AG04450 (cell line): ENCODE measurements around the gene CRIM1. TPM values are rescaled to one million over a fixed set of nuclear protein-coding genes. Genes with fewer than 3 reads are reported as not detected.

Source experiments
- CTCF ChIA-PET: fragments of 300-600, 350-600 bp; formaldehyde crosslinking; extraction: SDS; loops from one replicate; lab custom pipeline; 2022; ENCODE audit warnings: antibody characterized with exemption, inconsistent platforms; lab: Charles Lee
- POLR2A ChIA-PET: fragments of 350-600 bp; formaldehyde crosslinking; extraction: SDS; loops from one replicate; lab custom pipeline; 2021; ENCODE audit warnings: antibody characterized with exemption, inconsistent platforms; lab: Yijun Ruan, JAX
- DNase-seq: peaks from one replicate; pipeline ENCODE4 v3.0.0-alpha.2; 2011; ENCODE audit warnings: low read depth, low spot score
- H3K27ac ChIP-seq: one replicate; pipeline ENCODE4 v1.5.1; 2012; ENCODE audit warnings: low read depth, low read length, control low read depth
- H3K27me3 ChIP-seq: one replicate; pipeline ENCODE4 v1.6.0; 2012; ENCODE audit warnings: low read length; ENCODE audit not compliant: control insufficient read depth, insufficient read depth
- H3K4me3 ChIP-seq: 2 replicates; pipeline ENCODE4 v1.5.1; 2011; ENCODE audit warnings: mild to moderate bottlenecking, low read depth, low read length, control low read depth
- H3K9me3 ChIP-seq: 2 replicates; pipeline ENCODE4 v1.5.1; 2012; ENCODE audit warnings: low read length; ENCODE audit not compliant: control insufficient read depth, insufficient read depth
- CTCF ChIP-seq: IDR thresholded peaks from 2 replicates; pipeline ENCODE4 v1.5.1; 2011; ENCODE audit warnings: low read depth, low read length, control low read depth, inconsistent platforms
- polyA plus RNA-seq: library from polyadenylated mRNA; depleted of rRNA; stranded (reverse); fragments of >200 nt; gene quantifications from 2 replicates; pipeline ENCODE4 v1.2.3, GENCODE V29; 2011

Gene CRIM1
- polyA plus RNA-seq, 1 experiment, result 142 TPM

GRCh38 chr2:36569267-36569856 is 213.8 kb downstream of the CRIM1 start:
- TF ChIP-seq CTCF, result no peak
- Histone ChIP-seq H3K27ac (peak overlapping the region; percentile 23), H3K4me3 (no peak overlapping the region; the same call in 1 of the 2 replicates), H3K9me3 (no peaks in the 10 kb centered on the region), H3K27me3 (no peaks in the 10 kb centered on the region)
- POLR2A ChIA-PET, result no interaction called here
- DNase-seq, result no peak
- CTCF ChIA-PET, result interaction anchor here (0.6 to 2.8 kb wide), 7 partner anchors 16 to 271 kb away, joined by 3 to 15 read pairs (median 4); no protein-coding TSS in a partner anchor

- CTCF ChIA-PET, result interaction anchor here (2.8 kb wide), 1 partner anchor 94 kb away, joined by 15 read pairs; no protein-coding TSS in a partner anchor
- no peak overlapping the region for H3K27ac ChIP-seq
- no peak overlapping the region for H3K4me3 ChIP-seq
- H3K27me3 ChIP-seq, result no peaks in the 10 kb centered on the region
- TF ChIP-seq CTCF, result no peak
- POLR2A ChIA-PET, result no interaction called here
- H3K9me3 ChIP-seq, result no peaks in the 10 kb centered on the region
- no peak for DNase-seq
Measured at GRCh38 chr2:36570416-36570815, 214.8 kb downstream of the CRIM1 start.

GRCh38 chr2:36572054-36572718 is 216.6 kb downstream of the CRIM1 start:
- POLR2A ChIA-PET, result no interaction called here
- Histone ChIP-seq H3K27ac (no peak overlapping the region), H3K27me3 (no peaks in the 10 kb centered on the region), H3K9me3 (no peaks in the 10 kb centered on the region), H3K4me3 (no peak overlapping the region)
- CTCF ChIA-PET, result interaction anchor here (0.7 to 1.2 kb wide), 2 partner anchors 92 to 689 kb away, joined by 3 to 7 read pairs; no protein-coding TSS in a partner anchor
- DNase-seq, result no peak
- no peak for TF ChIP-seq CTCF

- ChIA-PET POLR2A (no interaction called here), CTCF (interaction anchor here (0.7 to 1.2 kb wide), 2 partner anchors 92 to 690 kb away, joined by 3 to 7 read pairs; no protein-coding TSS in a partner anchor)
- Histone ChIP-seq H3K9me3 (no peaks in the 10 kb centered on the region), H3K27me3 (no peaks in the 10 kb centered on the region), H3K27ac (no peak overlapping the region), H3K4me3 (no peak overlapping the region)
- TF ChIP-seq CTCF, result no peak
- no peak for DNase-seq
Measured at GRCh38 chr2:36572719-36573059, 217.1 kb downstream of the CRIM1 start.

GRCh38 chr2:36573165-36573564 is 217.6 kb downstream of the CRIM1 start:
- TF ChIP-seq CTCF, result no peak
- no peak for DNase-seq
- Histone ChIP-seq H3K27me3 (no peaks in the 10 kb centered on the region), H3K27ac (no peak overlapping the region), H3K9me3 (no peaks in the 10 kb centered on the region), H3K4me3 (no peak overlapping the region)
- POLR2A ChIA-PET, result no interaction called here
- CTCF ChIA-PET, result interaction anchor here (0.7 to 1.2 kb wide), 3 partner anchors 91 to 690 kb away, joined by 3 to 7 read pairs (median 4); no protein-coding TSS in a partner anchor
